ENCODE measurements around the gene SYT2.
"Not testable (repeated sequence)": the region's sequence is repeated elsewhere in the genome, so short reads cannot be mapped to it uniquely, and the experiment has no call there.

The SYT2 gene

GRCh38 chr1:202639500-202639899 lies 70.8 kb downstream of the SYT2 start:
- no peak for DNase-seq

GRCh38 chr1:202638701-202639305 lies 71.5 kb downstream of the SYT2 start:
- not testable (repeated sequence) for DNase-seq

GRCh38 chr1:202638019-202638700 lies 72.1 kb downstream of the SYT2 start:
- DNase-seq: no peak

- DNase-seq: not testable (repeated sequence)
These were observed 72.8 kb downstream of the SYT2 start for GRCh38 chr1:202637321-202638018.

- not testable (repeated sequence) for DNase-seq
These were observed 74.1 kb downstream of the SYT2 start for GRCh38 chr1:202636171-202636570.

GRCh38 chr1:202632241-202632640 lies 78.0 kb downstream of the SYT2 start:
- DNase-seq: no peak

- no peak for DNase-seq
These were observed 79.0 kb downstream of the SYT2 start for GRCh38 chr1:202631076-202631923.

- no peak for DNase-seq
These were observed 79.7 kb downstream of the SYT2 start for GRCh38 chr1:202630541-202630940.

GRCh38 chr1:202630096-202630495 lies 80.2 kb downstream of the SYT2 start:
- DNase-seq: not testable (repeated sequence)

- peak; percentile 65 for DNase-seq
These were observed 80.9 kb downstream of the SYT2 start for GRCh38 chr1:202629257-202629811.

GRCh38 chr1:202628646-202629215 lies 81.5 kb downstream of the SYT2 start:
- DNase-seq: no peak

GRCh38 chr1:202627841-202628565 lies 82.3 kb downstream of the SYT2 start:
- no peak for DNase-seq

GRCh38 chr1:202627036-202627435 lies 83.2 kb downstream of the SYT2 start:
- DNase-seq: not testable (repeated sequence)

- peak; percentile 62 for DNase-seq
These were observed 84.6 kb downstream of the SYT2 start for GRCh38 chr1:202625416-202626360.

- DNase-seq: no peak
These were observed 85.5 kb downstream of the SYT2 start for GRCh38 chr1:202624781-202625108.

GRCh38 chr1:202624088-202624780 lies 86.0 kb downstream of the SYT2 start:
- no peak for DNase-seq

GRCh38 chr1:202623476-202623875 lies 86.8 kb downstream of the SYT2 start:
- DNase-seq: not testable (repeated sequence)

- DNase-seq: no peak
These were observed 87.2 kb downstream of the SYT2 start for GRCh38 chr1:202623075-202623474.

GRCh38 chr1:202622388-202622787 lies 87.9 kb downstream of the SYT2 start:
- DNase-seq: no peak

- no peak for DNase-seq
These were observed 88.8 kb downstream of the SYT2 start for GRCh38 chr1:202621446-202621845.
